Measurements from ENCODE around the gene MYH10.

Gene MYH10

GRCh38 chr17:8464941-8465340 lies 165.6 kb downstream of the MYH10 start:
- H3K4me2 ChIP-seq (ENCODE audit: insufficient read depth, low read length) = no peak overlapping the region
- H3K9ac ChIP-seq (ENCODE audit: low read depth, low read length) = no peak overlapping the region
- H3K27me3 ChIP-seq (ENCODE audit: insufficient read depth, low read length, poor library complexity) = no peaks in the 10 kb centered on the region
- H3K36me3 ChIP-seq (ENCODE audit: insufficient read depth, low read length) = peaks cover 74% of the 10 kb centered on the region
- H3K79me2 ChIP-seq (ENCODE audit: insufficient read depth, low read length) = peaks cover 25% of the 10 kb centered on the region
- H3K9me3 ChIP-seq (ENCODE audit: insufficient read depth, low read length, severe bottlenecking) = no peaks in the 10 kb centered on the region
- no peaks in the 10 kb centered on the region for H3K4me1 ChIP-seq (ENCODE audit: insufficient read depth, low read length)
- no peak overlapping the region for H3K4me3 ChIP-seq (ENCODE audit: low read depth in 1 of 2, low read length in 2 of 2)
- TF ChIP-seq EZH2 (IDR thresholded peaks at IDR 0.05; ENCODE audit: borderline replicate concordance, low read depth, low read length, severe bottlenecking) = no peak
- peaks cover 23% of the 10 kb centered on the region for H4K20me1 ChIP-seq (ENCODE audit: insufficient read depth, low read length)
- no peak overlapping the region for H3K27ac ChIP-seq (ENCODE audit: low read length)
- DNase-seq (no peak), ATAC-seq (ENCODE audit: insufficient read depth, low read depth) (no peak)
- no peak overlapping the region for H2AFZ ChIP-seq (ENCODE audit: low read depth, low read length)

DNA sequence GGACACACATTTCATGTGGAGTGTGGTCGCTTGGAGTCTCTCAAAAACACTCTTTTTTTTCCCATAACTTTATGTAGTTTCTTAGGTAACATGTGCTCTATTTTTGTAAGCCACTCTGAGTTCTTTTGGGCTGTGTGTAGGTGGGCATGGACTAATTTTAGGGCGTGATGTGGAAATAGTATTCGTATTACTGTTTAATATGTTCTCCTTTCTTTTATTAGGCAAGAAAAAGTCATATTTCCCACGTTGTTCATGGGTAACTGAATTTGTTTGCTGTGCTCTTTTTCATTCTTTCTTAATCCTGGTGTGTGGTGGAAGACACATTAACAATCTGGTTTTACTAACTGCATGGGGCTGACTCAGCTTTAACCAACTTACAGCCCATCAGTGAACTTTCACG lies 167.4 kb downstream of the MYH10 start:
- Histone ChIP-seq H3K4me3 (ENCODE audit: low read depth in 1 of 2, low read length in 2 of 2) (no peak overlapping the region), H3K36me3 (ENCODE audit: insufficient read depth, low read length) (peaks cover 86% of the 10 kb centered on the region), H3K4me1 (ENCODE audit: insufficient read depth, low read length) (no peaks in the 10 kb centered on the region), H3K4me2 (ENCODE audit: insufficient read depth, low read length) (no peak overlapping the region), H3K27ac (ENCODE audit: low read length) (no peak overlapping the region), H3K27me3 (ENCODE audit: insufficient read depth, low read length, poor library complexity) (no peaks in the 10 kb centered on the region), H3K9me3 (ENCODE audit: insufficient read depth, low read length, severe bottlenecking) (no peaks in the 10 kb centered on the region), H3K9ac (ENCODE audit: low read depth, low read length) (no peak overlapping the region), H3K79me2 (ENCODE audit: insufficient read depth, low read length) (peaks cover 25% of the 10 kb centered on the region), H4K20me1 (ENCODE audit: insufficient read depth, low read length) (peaks cover 19% of the 10 kb centered on the region), H2AFZ (ENCODE audit: low read depth, low read length) (no peak overlapping the region)
- no peak for DNase-seq
- TF ChIP-seq EZH2 (IDR thresholded peaks at IDR 0.05; ENCODE audit: borderline replicate concordance, low read depth, low read length, severe bottlenecking) (no peak), CTCF (IDR thresholded peaks at IDR 0.05; ENCODE audit: borderline replicate concordance, extremely low read depth, low read length, poor library complexity, severe bottlenecking) (no peak)
- ATAC-seq (ENCODE audit: insufficient read depth, low read depth) = no peak

- H2AFZ ChIP-seq (ENCODE audit: low read depth, low read length) = no peak overlapping the region
- H4K20me1 ChIP-seq (ENCODE audit: insufficient read depth, low read length) = peaks cover 19% of the 10 kb centered on the region
- peaks cover 25% of the 10 kb centered on the region for H3K79me2 ChIP-seq (ENCODE audit: insufficient read depth, low read length)
- peaks cover 86% of the 10 kb centered on the region for H3K36me3 ChIP-seq (ENCODE audit: insufficient read depth, low read length)
- ATAC-seq (ENCODE audit: insufficient read depth, low read depth) (no peak), DNase-seq (no peak)
- TF ChIP-seq EZH2 (IDR thresholded peaks at IDR 0.05; ENCODE audit: borderline replicate concordance, low read depth, low read length, severe bottlenecking) (no peak), CTCF (IDR thresholded peaks at IDR 0.05; ENCODE audit: borderline replicate concordance, extremely low read depth, low read length, poor library complexity, severe bottlenecking) (no peak)
- H3K4me1 ChIP-seq (ENCODE audit: insufficient read depth, low read length) = no peaks in the 10 kb centered on the region
- H3K9ac ChIP-seq (ENCODE audit: low read depth, low read length) = no peak overlapping the region
- H3K27me3 ChIP-seq (ENCODE audit: insufficient read depth, low read length, poor library complexity) = no peaks in the 10 kb centered on the region
- no peaks in the 10 kb centered on the region for H3K9me3 ChIP-seq (ENCODE audit: insufficient read depth, low read length, severe bottlenecking)
- H3K27ac ChIP-seq (ENCODE audit: low read length) = no peak overlapping the region
- H3K4me3 ChIP-seq (ENCODE audit: low read depth in 1 of 2, low read length in 2 of 2) = no peak overlapping the region
- H3K4me2 ChIP-seq (ENCODE audit: insufficient read depth, low read length) = no peak overlapping the region
Observed at GRCh38 chr17:8462564-8462963, 168.0 kb downstream of the MYH10 start.

- no peak for DNase-seq
- no peak for ATAC-seq (ENCODE audit: insufficient read depth, low read depth)
- Histone ChIP-seq H3K9ac (ENCODE audit: low read depth, low read length) (no peak overlapping the region), H4K20me1 (ENCODE audit: insufficient read depth, low read length) (peaks cover 10% of the 10 kb centered on the region; the same call in 1 of the 2 replicates), H3K27ac (ENCODE audit: low read length) (no peak overlapping the region), H3K4me2 (ENCODE audit: insufficient read depth, low read length) (no peak overlapping the region), H3K36me3 (ENCODE audit: insufficient read depth, low read length) (peaks cover 93% of the 10 kb centered on the region), H2AFZ (ENCODE audit: low read depth, low read length) (no peak overlapping the region), H3K79me2 (ENCODE audit: insufficient read depth, low read length) (peaks cover 19% of the 10 kb centered on the region), H3K4me3 (ENCODE audit: low read depth in 1 of 2, low read length in 2 of 2) (no peak overlapping the region), H3K27me3 (ENCODE audit: insufficient read depth, low read length, poor library complexity) (no peaks in the 10 kb centered on the region), H3K9me3 (ENCODE audit: insufficient read depth, low read length, severe bottlenecking) (no peaks in the 10 kb centered on the region), H3K4me1 (ENCODE audit: insufficient read depth, low read length) (no peaks in the 10 kb centered on the region)
- TF ChIP-seq CTCF (IDR thresholded peaks at IDR 0.05; ENCODE audit: borderline replicate concordance, extremely low read depth, low read length, poor library complexity, severe bottlenecking) (no peak), EZH2 (IDR thresholded peaks at IDR 0.05; ENCODE audit: borderline replicate concordance, low read depth, low read length, severe bottlenecking) (no peak)
Observed at GRCh38 chr17:8459831-8460230, 170.7 kb downstream of the MYH10 start.

Data from DND-41 (cell line).